Liver (tissue), 3 donors: ENCODE data around the gene ACO2.

Experiments
- GABPA ChIP-seq, 2 donors: IDR thresholded peaks in 1 of 2; conservative IDR thresholded peaks in 1 of 2; 2 replicates each; pipeline ENCODE4 v1.6.1; 2016; ENCODE audit warnings: antibody characterized with exemption in 2 of 2, mild to moderate bottlenecking in 1 of 2, moderate library complexity in 1 of 2
- MAX ChIP-seq: IDR thresholded peaks from 2 replicates; pipeline ENCODE4 v1.6.1; 2016; ENCODE audit warnings: antibody characterized with exemption
- TF ChIP-seq, protein P1 (sequence below): fragments of 150-350 bp; IDR thresholded peaks from 2 replicates; pipeline ENCODE4 v1.5.1; 2017; ENCODE audit warnings: improper control_type of control experiment, low read depth, low read length; ENCODE audit not compliant: missing input control
- donor health status: healthy.
- donor health status: healthy.

DNA sequence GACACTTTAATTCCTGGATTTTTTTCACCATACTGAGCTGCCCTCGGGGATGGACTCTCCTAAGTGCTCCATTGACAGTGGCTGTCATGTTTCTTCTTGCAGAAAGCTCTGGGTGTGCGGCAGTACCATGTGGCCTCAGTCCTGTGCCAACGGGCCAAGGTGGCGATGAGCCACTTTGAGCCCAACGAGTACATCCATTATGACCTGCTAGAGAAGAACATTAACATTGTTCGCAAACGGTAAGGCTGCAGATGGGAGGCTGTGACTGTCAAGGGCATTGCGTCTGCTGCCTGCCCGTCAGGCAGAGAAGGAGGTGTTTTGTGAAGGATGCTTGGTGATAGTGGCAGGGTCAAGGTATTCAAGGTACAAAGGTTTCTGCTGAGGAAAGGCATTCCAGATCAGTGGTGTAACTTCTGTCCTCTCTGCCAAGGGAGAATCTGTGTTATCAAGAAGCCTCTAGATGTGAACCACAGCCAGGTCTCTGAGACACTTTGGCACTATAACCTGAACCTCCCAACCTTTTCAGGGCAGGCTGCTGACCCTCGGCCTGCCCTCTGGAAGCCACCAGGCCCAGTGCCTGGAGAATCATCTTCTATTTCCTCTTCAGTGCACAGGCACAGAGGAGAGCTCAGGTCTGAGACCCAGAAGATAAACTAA, 30.8 kb downstream of the ACO2 start:
- TF ChIP-seq MAX: no peak
- TF ChIP-seq, protein P1, sequence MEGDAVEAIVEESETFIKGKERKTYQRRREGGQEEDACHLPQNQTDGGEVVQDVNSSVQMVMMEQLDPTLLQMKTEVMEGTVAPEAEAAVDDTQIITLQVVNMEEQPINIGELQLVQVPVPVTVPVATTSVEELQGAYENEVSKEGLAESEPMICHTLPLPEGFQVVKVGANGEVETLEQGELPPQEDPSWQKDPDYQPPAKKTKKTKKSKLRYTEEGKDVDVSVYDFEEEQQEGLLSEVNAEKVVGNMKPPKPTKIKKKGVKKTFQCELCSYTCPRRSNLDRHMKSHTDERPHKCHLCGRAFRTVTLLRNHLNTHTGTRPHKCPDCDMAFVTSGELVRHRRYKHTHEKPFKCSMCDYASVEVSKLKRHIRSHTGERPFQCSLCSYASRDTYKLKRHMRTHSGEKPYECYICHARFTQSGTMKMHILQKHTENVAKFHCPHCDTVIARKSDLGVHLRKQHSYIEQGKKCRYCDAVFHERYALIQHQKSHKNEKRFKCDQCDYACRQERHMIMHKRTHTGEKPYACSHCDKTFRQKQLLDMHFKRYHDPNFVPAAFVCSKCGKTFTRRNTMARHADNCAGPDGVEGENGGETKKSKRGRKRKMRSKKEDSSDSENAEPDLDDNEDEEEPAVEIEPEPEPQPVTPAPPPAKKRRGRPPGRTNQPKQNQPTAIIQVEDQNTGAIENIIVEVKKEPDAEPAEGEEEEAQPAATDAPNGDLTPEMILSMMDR: no peak
- TF ChIP-seq GABPA (IDR thresholded peaks at IDR 0.05 in 1 of 2, conservative IDR thresholded peaks at IDR 0.05 in 1 of 2): no peak
